ENCODE results near the gene HRH2.

DNA sequence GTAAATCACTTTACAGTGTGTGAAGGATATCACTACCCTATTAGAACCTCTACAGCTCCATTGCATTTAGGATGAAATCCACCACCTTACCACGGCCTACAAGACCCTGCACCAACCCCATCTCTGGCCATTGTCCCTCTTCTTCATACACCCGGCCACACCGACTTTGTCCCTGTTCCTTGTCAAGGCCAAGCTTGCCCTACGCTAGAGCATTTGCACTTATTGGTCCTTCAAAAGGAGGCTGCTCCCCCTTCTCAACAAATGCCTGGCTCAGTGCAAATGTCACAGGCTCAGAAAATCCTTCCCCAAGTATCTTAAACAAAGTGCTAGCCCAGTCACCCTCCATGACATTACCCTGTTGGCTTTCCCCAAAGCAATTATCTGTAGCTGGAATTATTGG is 4.1 kb upstream of the HRH2 start:
- TF ChIP-seq POLR2A (IDR thresholded peaks at IDR 0.05) (no peak), EP300 (IDR thresholded peaks at IDR 0.05) (no peak)
